GM23248 (cell line): ENCODE measurements around the gene FBXO42.

ENCODE experiments used
- EZH2 ChIP-seq: fragments of 200-600 bp; sonication (generic); IDR thresholded peaks from 2 replicates; pipeline ENCODE4 v1.6.1; 2018; ENCODE audit warnings: antibody characterized with exemption, mild to moderate bottlenecking; ENCODE audit not compliant: insufficient read depth, poor library complexity, severe bottlenecking
- EZH2phosphoT487 ChIP-seq: fragments of 200-600 bp; sonication (generic); IDR thresholded peaks from 2 replicates; pipeline ENCODE4 v1.6.1; 2018; ENCODE audit warnings: antibody characterized with exemption, moderate library complexity, mild to moderate bottlenecking, low read depth; ENCODE audit not compliant: insufficient read depth

GRCh38 chr1:16276302-16277030 is 75.8 kb downstream of the FBXO42 start:
- TF ChIP-seq EZH2 (no peak), EZH2phosphoT487 (no peak)
